Left ventricle myocardium inferior (tissue), 1 donor: Measurements from ENCODE around the gene PITPNC1. TPM values are rescaled to one million over a fixed set of nuclear protein-coding genes. Genes with fewer than 3 reads are reported as not detected.

Experiments used
- DNase-seq: peaks from one replicate; pipeline ENCODE4 v3.0.0-alpha.2; 2020
- H3K27ac ChIP-seq: fragments of 200-600 bp; replicated peaks from 2 replicates; pipeline ENCODE4 v1.8.0; 2021
- H3K27me3 ChIP-seq: fragments of 200-600 bp; 2 replicates; pipeline ENCODE4 v1.8.0; 2021; ENCODE audit warnings: low read depth
- H3K36me3 ChIP-seq: fragments of 200-600 bp; 2 replicates; pipeline ENCODE4 v1.8.0; 2021
- H3K4me1 ChIP-seq: fragments of 200-600 bp; 2 replicates; pipeline ENCODE4 v1.8.0; 2021
- H3K4me3 ChIP-seq: fragments of 200-600 bp; 2 replicates; pipeline ENCODE4 v1.8.0; 2021; ENCODE audit warnings: mild to moderate bottlenecking, moderate library complexity
- H3K9me3 ChIP-seq: fragments of 200-600 bp; replicated peaks from 2 replicates; pipeline ENCODE4 v1.8.0; 2021
- CTCF ChIP-seq: fragments of 200-600 bp; IDR thresholded peaks from 2 replicates; pipeline ENCODE4 v1.8.0; 2021; ENCODE audit warnings: antibody characterized with exemption, mild to moderate bottlenecking, borderline replicate concordance
- intact Hi-C: fragments of 100-400 bp; cut with micrococcal nuclease; formaldehyde crosslinking; loops from one replicate; pipeline ENCODE4 v1.11.0; 2022
- total RNA-seq: library from RNA; stranded (reverse); fragmentation: NEBNext Ultra II Directional; extraction: Animal tissue kit (Norgen Biotek cat#: 25700); gene quantifications from one replicate; pipeline ENCODE4 v1.2.1, GENCODE V29; 2021
- donor health status: DM: no; HTN: yes; CAD: no; lungs with severe emphysema.

PITPNC1 gene
- total RNA-seq, 1 donor from 2014 or later, result 8.1 TPM

- DNase-seq, result no peak
- Histone ChIP-seq H3K27me3 (no peaks in the 10 kb centered on the region), H3K4me1 (peaks cover 17% of the 10 kb centered on the region), H3K36me3 (peaks cover 16% of the 10 kb centered on the region), H3K27ac (no peak overlapping the region), H3K9me3 (no peaks in the 10 kb centered on the region), H3K4me3 (no peak overlapping the region)
- intact Hi-C loops, result no loop called here
- TF ChIP-seq CTCF, result no peak
Measured at GRCh38 chr17:67680445-67681224, 303.6 kb downstream of the PITPNC1 start.

- no peak for DNase-seq
- TF ChIP-seq CTCF, result no peak
- Histone ChIP-seq H3K4me1 (peaks cover 2% of the 10 kb centered on the region), H3K27ac (no peak overlapping the region), H3K27me3 (no peaks in the 10 kb centered on the region), H3K36me3 (peaks cover 16% of the 10 kb centered on the region), H3K9me3 (no peaks in the 10 kb centered on the region), H3K4me3 (no peak overlapping the region)
- intact Hi-C loops, result no loop called here
Measured at GRCh38 chr17:67682196-67682595, 305.1 kb downstream of the PITPNC1 start.

- intact Hi-C loops, result loop anchor here (5.0 kb wide), 1 partner anchor 308 kb away; the partner anchor contains the start of gene PITPNC1
- no peak overlapping the region for H3K4me3 ChIP-seq
- no peak for TF ChIP-seq CTCF
- no peaks in the 10 kb centered on the region for H3K9me3 ChIP-seq
- H3K27me3 ChIP-seq, result no peaks in the 10 kb centered on the region
- no peaks in the 10 kb centered on the region for H3K36me3 ChIP-seq
- DNase-seq, result no peak
- H3K4me1 ChIP-seq, result peaks cover 9% of the 10 kb centered on the region
- no peak overlapping the region for H3K27ac ChIP-seq
Measured at GRCh38 chr17:67685351-67685750, 308.3 kb downstream of the PITPNC1 start.

- no peak overlapping the region for H3K4me3 ChIP-seq
- H3K27ac ChIP-seq, result no peak overlapping the region
- DNase-seq, result no peak
- no peaks in the 10 kb centered on the region for H3K27me3 ChIP-seq
- peaks cover 9% of the 10 kb centered on the region for H3K4me1 ChIP-seq
- TF ChIP-seq CTCF, result no peak
- intact Hi-C loops, result loop anchor here (5.0 kb wide), 1 partner anchor 309 kb away; the partner anchor contains the start of gene PITPNC1
- no peaks in the 10 kb centered on the region for H3K9me3 ChIP-seq
- H3K36me3 ChIP-seq, result no peaks in the 10 kb centered on the region
Measured at GRCh38 chr17:67686241-67686640, 309.2 kb downstream of the PITPNC1 start.

GRCh38 chr17:67687511-67687910, 310.4 kb downstream of the PITPNC1 start:
- intact Hi-C loops, result loop anchor here (5.0 kb wide), 1 partner anchor 310 kb away; the partner anchor contains the start of gene PITPNC1
- H3K9me3 ChIP-seq, result no peaks in the 10 kb centered on the region
- H3K4me1 ChIP-seq, result peaks cover 9% of the 10 kb centered on the region
- DNase-seq, result no peak
- TF ChIP-seq CTCF, result no peak
- H3K4me3 ChIP-seq, result no peak overlapping the region
- H3K36me3 ChIP-seq, result peaks cover under 1% of the 10 kb centered on the region
- no peaks in the 10 kb centered on the region for H3K27me3 ChIP-seq
- no peak overlapping the region for H3K27ac ChIP-seq
